Endothelial cell of umbilical vein (primary cell): ENCODE data around the gene TCN2. TPM values are rescaled to one million over a fixed set of nuclear protein-coding genes. Genes with fewer than 3 reads are reported as not detected.

ENCODE experiments used
- BruUV-seq: library from RNA; stranded (reverse); fragments of 400-500 nt; replicated peaks from 2 replicates; lab custom pipeline; 2021; lab: Mats Ljungman, UMichigan
- CTCF ChIA-PET: fragments of 300-600, 350-600 bp; sonication (Branson Sonifier 250); formaldehyde crosslinking; loops from one replicate; lab custom pipeline; 2021; ENCODE audit warnings: antibody characterized with exemption, inconsistent platforms; lab: Charles Lee
- POLR2A ChIA-PET: fragments of 300-600, 350-600 bp; sonication (Branson Sonifier 250); formaldehyde crosslinking; loops from one replicate; lab custom pipeline; 2021; ENCODE audit warnings: antibody characterized with exemption, inconsistent platforms; lab: Charles Lee
- DNase-seq: peaks from one replicate; pipeline ENCODE4 v3.0.0-alpha.2; 2011; ENCODE audit warnings: low read depth, low spot score
- FAIRE-seq: peaks from 2 replicates; lab custom pipeline; 2011; peaks lifted over from hg19 to GRCh38; lab: Jason Lieb, UNC
- H2AFZ ChIP-seq: 2 replicates; pipeline ENCODE4 v1.6.0; 2012; ENCODE audit warnings: low read depth, low read length, control low read depth, inconsistent platforms
- H3K27ac ChIP-seq: 2 replicates; pipeline ENCODE4 v1.5.1; 2011; ENCODE audit warnings: low read depth, mild to moderate bottlenecking, control low read depth, low read length, moderate library complexity; ENCODE audit not compliant: insufficient read depth
- H3K27me3 ChIP-seq, 2 experiments: 2 replicates each; pipeline versions ENCODE4 v1.6.0 to v1.6.1; 2011; ENCODE audit warnings: low read length in 2 of 2, mixed read lengths in 1 of 2; ENCODE audit not compliant: control insufficient read depth in 2 of 2, insufficient read depth in 2 of 2
- H3K36me3 ChIP-seq, 2 experiments: 2 replicates in 1 of 2; 3 replicates in 1 of 2; pipeline ENCODE4 v1.5.1; 2011; ENCODE audit warnings: low read length in 2 of 2, mild to moderate bottlenecking in 1 of 2, moderate library complexity in 1 of 2; ENCODE audit not compliant: control insufficient read depth in 2 of 2, insufficient read depth in 2 of 2; ENCODE audit errors: extremely low read depth in 1 of 2
- H3K4me1 ChIP-seq: 3 replicates; pipeline ENCODE4 v1.5.1; 2011; ENCODE audit warnings: mild to moderate bottlenecking, low read length; ENCODE audit not compliant: control insufficient read depth, insufficient read depth; ENCODE audit errors: extremely low read depth
- H3K4me2 ChIP-seq: 2 replicates; pipeline ENCODE4 v1.6.1; 2011; ENCODE audit warnings: low read length, control low read depth, mixed read lengths; ENCODE audit not compliant: insufficient read depth
- H3K4me3 ChIP-seq, 3 experiments: fragments of 200-600 bp in 1 of 3; sonication (generic), shearing (Covaris generic) in 1 of 3; replicated peaks in 1 of 3; 2 replicates each; pipeline ENCODE4 v1.5.1; 2011 to 2016; ENCODE audit warnings: control low read depth in 3 of 3, low read length in 3 of 3, mild to moderate bottlenecking in 2 of 3, inconsistent platforms in 1 of 3, low read depth in 1 of 3, moderate library complexity in 1 of 3; ENCODE audit not compliant: insufficient read depth in 1 of 3
- H3K79me2 ChIP-seq: 2 replicates; pipeline ENCODE4 v1.6.0; 2012; ENCODE audit warnings: low read length, inconsistent platforms; ENCODE audit not compliant: control insufficient read depth, insufficient read depth
- H3K9ac ChIP-seq: replicated peaks from 2 replicates; pipeline ENCODE3; 2011; ENCODE audit warnings: low read length, control low read depth; ENCODE audit not compliant: insufficient read depth; ENCODE audit errors: extremely low read depth
- H3K9me1 ChIP-seq: replicated peaks from 3 replicates; pipeline ENCODE4 v1.6.0; 2011; ENCODE audit warnings: mild to moderate bottlenecking, low read length; ENCODE audit not compliant: control insufficient read depth, insufficient read depth; ENCODE audit errors: extremely low read depth
- H3K9me3 ChIP-seq: replicated peaks from 2 replicates; pipeline ENCODE4 v1.5.1; 2012; ENCODE audit warnings: low read length, inconsistent platforms; ENCODE audit not compliant: control insufficient read depth, insufficient read depth
- H4K20me1 ChIP-seq: replicated peaks from 2 replicates; pipeline ENCODE3; 2011; ENCODE audit warnings: mild to moderate bottlenecking, low read length; ENCODE audit not compliant: control insufficient read depth, insufficient read depth; ENCODE audit errors: extremely low read depth
- CTCF ChIP-seq, 2 donors: IDR thresholded peaks; 1 replicate in 1 of 2; 2 replicates in 1 of 2; pipeline ENCODE4 v1.5.1; 2011; ENCODE audit warnings: low read length in 2 of 2, mild to moderate bottlenecking in 2 of 2, moderate library complexity in 2 of 2, control low read depth in 1 of 2, inconsistent platforms in 1 of 2, low read depth in 1 of 2; ENCODE audit not compliant: insufficient read depth in 1 of 2; ENCODE audit errors: extremely low read depth in 1 of 2
- EZH2 ChIP-seq: IDR thresholded peaks from 2 replicates; pipeline ENCODE4 v1.6.1; 2012; ENCODE audit warnings: borderline replicate concordance, low read depth, mild to moderate bottlenecking, moderate library complexity, low read length, inconsistent platforms; ENCODE audit not compliant: severe bottlenecking
- FOS ChIP-seq: IDR thresholded peaks from 2 replicates; pipeline ENCODE4 v1.6.1; 2011; ENCODE audit warnings: mild to moderate bottlenecking, low read length, moderate library complexity, borderline replicate concordance; ENCODE audit not compliant: insufficient read depth
- GATA2 ChIP-seq: IDR thresholded peaks from 2 replicates; pipeline ENCODE4 v1.7.0; 2011; ENCODE audit warnings: low read depth, mild to moderate bottlenecking, moderate library complexity, mixed read lengths, low read length; ENCODE audit not compliant: insufficient read length, insufficient read depth
- JUN ChIP-seq: IDR thresholded peaks from 2 replicates; pipeline ENCODE4 v1.6.1; 2011; ENCODE audit warnings: borderline replicate concordance, low read depth; ENCODE audit not compliant: insufficient read length, insufficient read depth
- MAX ChIP-seq: IDR thresholded peaks from 2 replicates; pipeline ENCODE4 v1.6.1; 2011; ENCODE audit not compliant: insufficient read depth, insufficient read length
- MYC ChIP-seq: IDR thresholded peaks from one replicate; pipeline ENCODE4 v1.6.1; 2011; ENCODE audit warnings: mild to moderate bottlenecking, low read depth, low read length
- POLR2A ChIP-seq: IDR thresholded peaks from 2 replicates; pipeline ENCODE4 v1.6.1; 2012; ENCODE audit warnings: low read depth, mild to moderate bottlenecking, control low read depth, low read length
- POLR2AphosphoS5 ChIP-seq: IDR thresholded peaks from 2 replicates; pipeline ENCODE4 v1.6.1; 2012; ENCODE audit warnings: low read depth, mild to moderate bottlenecking, control low read depth, low read length, moderate library complexity; ENCODE audit not compliant: insufficient read depth
- dilution Hi-C: fragments of 300-500 bp; cut with MboI; formaldehyde crosslinking; loops from one replicate; pipeline ENCODE4 v1.15.0; 2019; ENCODE audit warnings: low sequenced_read_pairs; ENCODE audit not compliant: extremely low pct_ligation_motif_present
- intact Hi-C: fragments of 100-400 bp; cut with micrococcal nuclease; formaldehyde crosslinking; loops from one replicate; pipeline ENCODE4 v1.10.0; 2022
- polyA plus RNA-seq, 4 experiments: library from polyadenylated mRNA; depleted of rRNA in 3 of 4; stranded (reverse) in 3 of 4; unstranded in 1 of 4; fragments of >200 nt; gene quantifications; 2 replicates each; pipeline versions ENCODE4 v1.2.1 to v1.2.3, GENCODE V29; 2011 to 2012; ENCODE audit warnings: missing spikeins in 1 of 4
- total RNA-seq: library from RNA; stranded (reverse); gene quantifications from 2 replicates; pipeline ENCODE4 v1.2.3, GENCODE V29; 2021

TCN2 gene
- total and polyA plus RNA-seq, 2 donors (not counting 3 experiments of a cell fraction or from before 2014, with no cell fraction given): 80.6 to 188 TPM

DNA sequence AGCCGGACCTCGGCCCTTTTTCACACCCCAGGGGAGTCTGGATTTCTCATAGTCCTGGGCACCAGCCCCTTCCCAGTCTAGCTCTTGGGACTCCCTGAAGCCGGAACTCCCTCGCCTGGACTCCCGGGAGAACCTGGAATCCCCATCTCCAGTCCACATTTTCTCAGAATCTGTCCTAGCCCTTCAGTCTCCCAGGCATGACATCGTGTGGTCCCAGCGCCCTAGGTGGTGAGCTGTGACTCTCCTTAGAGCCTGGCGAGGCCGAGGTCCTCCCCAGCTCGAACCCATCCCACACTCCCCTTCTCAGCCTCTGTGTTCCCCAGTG lies 61.4 kb downstream of the TCN2 start:
- peak overlapping the region; percentile 93 for H2AFZ ChIP-seq
- peaks cover 0 to 9% of the 10 kb centered on the region in 2 experiments for H3K36me3 ChIP-seq
- H3K27ac ChIP-seq: no peak overlapping the region
- intact Hi-C loops (no loop called here), dilution Hi-C loops (no loop called here)
- H4K20me1 ChIP-seq: no peaks in the 10 kb centered on the region
- H3K9me1 ChIP-seq: no peaks in the 10 kb centered on the region
- H3K4me3 ChIP-seq: peak overlapping the region; percentile 35 to 71 (median 66)
- peak overlapping the region; percentile 18 for H3K9ac ChIP-seq
- DNase-seq (no peak), FAIRE-seq (no peak)
- no peak for TF ChIP-seq JUN
- no peak for TF ChIP-seq FOS
- no peak for TF ChIP-seq GATA2
- no peak for TF ChIP-seq MAX
- no peak for TF ChIP-seq POLR2A
- TF ChIP-seq EZH2: no peak
- no peak for TF ChIP-seq CTCF (IDR thresholded peaks at IDR 0.05; ENCODE audit: extremely low read depth in 1 of 2, insufficient read depth in 1 of 2, low read depth in 1 of 2, low read length in 2 of 2)
- TF ChIP-seq MYC: no peak
- TF ChIP-seq POLR2AphosphoS5: no peak
- peaks cover 18% of the 10 kb centered on the region for H3K4me1 ChIP-seq
- BruUV-seq: no TSS peak
- H3K79me2 ChIP-seq: no peaks in the 10 kb centered on the region
- peak overlapping the region; percentile 89 for H3K4me2 ChIP-seq
- no peaks in the 10 kb centered on the region for H3K9me3 ChIP-seq
- POLR2A ChIA-PET: no interaction called here
- CTCF ChIA-PET: interaction anchor here (3.9 to 4.5 kb wide), 2 partner anchors 33 to 86 kb away, joined by 27 to 47 read pairs; partner anchors contain the start of gene SLC35E4
- no peaks in the 10 kb centered on the region for H3K27me3 ChIP-seq
